HepG2 (cell line): ENCODE measurements around the gene IRF3. TPM values are rescaled to one million over a fixed set of nuclear protein-coding genes. Genes with fewer than 3 reads are reported as not detected.

Experiments used
- ATF6 ChIP-seq: sonication (generic); formaldehyde crosslinking; conservative IDR thresholded peaks from 2 replicates; pipeline ENCODE4 v1.4.0; 2020; ENCODE audit warnings: missing genetic modification reagents
- BATF2 ChIP-seq: sonication (generic); formaldehyde crosslinking; IDR thresholded peaks from 2 replicates; pipeline ENCODE4 v1.8.0; 2022; ENCODE audit warnings: mild to moderate bottlenecking, missing genetic modification reagents, moderate library complexity
- EP300 ChIP-seq, 3 experiments: sonication (generic) in 1 of 3; formaldehyde crosslinking in 1 of 3; IDR thresholded peaks; 2 replicates each; pipeline versions ENCODE4 v1.5.1 to v1.6.1; 2011 to 2020; ENCODE audit warnings: low read depth in 2 of 3, low read length in 2 of 3, borderline replicate concordance in 1 of 3, improper control_type of control experiment in 1 of 3, mild to moderate bottlenecking in 1 of 3, missing genetic modification reagents in 1 of 3, moderate library complexity in 1 of 3
- GMEB1 ChIP-seq: sonication (generic); formaldehyde crosslinking; IDR thresholded peaks from 2 replicates; pipeline ENCODE4 v1.5.1; 2020; ENCODE audit warnings: missing genetic modification reagents, mild to moderate bottlenecking, borderline replicate concordance
- MED1 ChIP-seq: sonication (generic); formaldehyde crosslinking; IDR thresholded peaks from 2 replicates; pipeline ENCODE4 v1.4.0; 2020; ENCODE audit warnings: missing genetic modification reagents
- NCOR1 ChIP-seq: fragments of 200-600 bp; sonication (generic); IDR thresholded peaks from 2 replicates; pipeline ENCODE4 v1.7.0; 2017; ENCODE audit warnings: antibody characterized with exemption, low read length, borderline replicate concordance
- POLR2AphosphoS5 ChIP-seq: IDR thresholded peaks from 2 replicates; pipeline ENCODE4 v1.6.1; 2012; ENCODE audit warnings: low read depth, low read length
- RARG ChIP-seq: sonication (generic); formaldehyde crosslinking; IDR thresholded peaks from 2 replicates; pipeline ENCODE4 v1.4.0; 2020; ENCODE audit warnings: low read depth, mild to moderate bottlenecking, missing genetic modification reagents
- RXRA ChIP-seq: sonication (generic); formaldehyde crosslinking; IDR thresholded peaks from 2 replicates; pipeline ENCODE4 v1.5.1; 2020; ENCODE audit warnings: missing genetic modification reagents
- THAP8 ChIP-seq: sonication (generic); formaldehyde crosslinking; IDR thresholded peaks from 2 replicates; pipeline ENCODE4 v1.5.1; 2020; ENCODE audit warnings: missing genetic modification reagents, mild to moderate bottlenecking, borderline replicate concordance
- ZFP82 ChIP-seq: sonication (generic); formaldehyde crosslinking; IDR thresholded peaks from 2 replicates; pipeline ENCODE4 v1.5.1; 2020; ENCODE audit warnings: mild to moderate bottlenecking, missing genetic modification reagents, borderline replicate concordance
- ZMYM3 ChIP-seq: sonication (generic); formaldehyde crosslinking; IDR thresholded peaks from 2 replicates; pipeline ENCODE4 v1.5.1; 2020; ENCODE audit warnings: mild to moderate bottlenecking, missing genetic modification reagents
- ZNF3 ChIP-seq: IDR thresholded peaks from 2 replicates; pipeline ENCODE4 v1.7.0; 2017; ENCODE audit warnings: inconsistent platforms
- ZNF501 ChIP-seq: sonication (generic); formaldehyde crosslinking; IDR thresholded peaks from 2 replicates; pipeline ENCODE4 v1.5.1; 2020; ENCODE audit warnings: mild to moderate bottlenecking, moderate library complexity, missing genetic modification reagents
- ZNF503 ChIP-seq: sonication (generic); formaldehyde crosslinking; IDR thresholded peaks from 2 replicates; pipeline ENCODE4 v1.4.0; 2020; ENCODE audit warnings: missing genetic modification reagents
- ZNF543 ChIP-seq: sonication (generic); formaldehyde crosslinking; IDR thresholded peaks from 2 replicates; pipeline ENCODE4 v1.4.0; 2020; ENCODE audit warnings: mild to moderate bottlenecking, missing genetic modification reagents
- ZNF574 ChIP-seq: sonication (generic); formaldehyde crosslinking; IDR thresholded peaks from 2 replicates; pipeline ENCODE4 v1.4.0; 2020; ENCODE audit warnings: missing genetic modification reagents
- ZNF768 ChIP-seq: sonication (generic); formaldehyde crosslinking; IDR thresholded peaks from 2 replicates; pipeline ENCODE4 v1.4.0; 2020; ENCODE audit warnings: missing genetic modification reagents
- polyA plus RNA-seq, 8 experiments: library from polyadenylated mRNA; depleted of rRNA in 3 of 8; stranded (reverse) in 7 of 8; unstranded in 1 of 8; fragments of >200 nt; fragmentation: Illumina TruSeq in 4 of 8; extraction: Trizol in 4 of 8; gene quantifications; 2 replicates each; pipeline versions ENCODE4 v1.2.1 to v1.2.3, GENCODE V29; 2011 to 2016; ENCODE audit warnings: low read depth in 4 of 8, missing spikeins in 1 of 8, mixed read lengths in 1 of 8; ENCODE audit not compliant: insufficient read depth in 1 of 8
- total RNA-seq, 5 experiments: library from RNA; depleted of rRNA; stranded (reverse); fragments of >200 nt; fragmentation: Illumina TruSeq; extraction: Trizol; gene quantifications; 2 replicates each; pipeline ENCODE4 v1.2.3, GENCODE V29; 2016; ENCODE audit warnings: low read depth in 1 of 5

The IRF3 gene
- total and polyA plus RNA-seq, 2 of the 13 experiments (the other 11 are each of a cell fraction or from before 2014, with no cell fraction given), result 61.9 to 65.5 TPM

GRCh38 chr19:49672131-49672919 is 6.7 kb upstream of the IRF3 start (continued):
- TF ChIP-seq ZMYM3 (CRISPR knock-in tag), result peak; percentile 74
- peak; percentile 63; the same call in 1 of the 2 replicates for TF ChIP-seq RXRA
- TF ChIP-seq EP300 (IDR thresholded peaks at IDR 0.05; ENCODE audit: low read depth in 2 of 2, low read length in 2 of 2), result peak in 1 of 2 experiments; percentile 5; a peak in 1 of 4 replicates
- peak; percentile 62; the same call in 1 of the 2 replicates for TF ChIP-seq EP300 (CRISPR knock-in tag; IDR thresholded peaks at IDR 0.05; ENCODE audit: borderline replicate concordance)
- TF ChIP-seq MED1 (CRISPR knock-in tag), result peak; percentile 64
- no peak for TF ChIP-seq RARG
- TF ChIP-seq ZNF503 (CRISPR knock-in tag), result no peak
- TF ChIP-seq POLR2AphosphoS5, result peak; percentile 53; the same call in 1 of the 2 replicates
- TF ChIP-seq THAP8 (CRISPR knock-in tag), result no peak
- TF ChIP-seq ZNF3 (CRISPR knock-in tag), result 0 out of 2 replicates have a peak, but pooled peaks have one; percentile 54
- TF ChIP-seq ZNF543, result peak; percentile 100
- no peak for TF ChIP-seq BATF2 (CRISPR knock-in tag)
- peak; percentile 73; the same call in 1 of the 2 replicates for TF ChIP-seq ZNF574
- TF ChIP-seq ATF6, result no peak; the same call in 1 of the 2 replicates
- peak; percentile 70 for TF ChIP-seq GMEB1
- TF ChIP-seq ZNF768 (CRISPR knock-in tag), result peak; percentile 83
- TF ChIP-seq NCOR1, result peak; percentile 74; the same call in 1 of the 2 replicates
- peak; percentile 82 for TF ChIP-seq ZNF501
- TF ChIP-seq ZFP82 (CRISPR knock-in tag), result no peak
